Measurements from ENCODE around the gene MYH15. TPM values are rescaled to one million over a fixed set of nuclear protein-coding genes. Genes with fewer than 3 reads are reported as not detected.

The MYH15 gene
- total RNA-seq, 2 donors from 2014 or later, result 0.42 to 0.65 TPM

GRCh38 chr3:108485146-108485545 lies 25.2 kb downstream of the MYH15 start:
- DNase-seq (no peak), ATAC-seq (no peak)
- intact Hi-C loops (cut with DNase I), result loop anchor here in 1 of 2 donors (10.0 kb wide), 2 partner anchors 430 to 1250 kb away; no protein-coding TSS in a partner anchor

- no peak for DNase-seq
- no peak for ATAC-seq
- intact Hi-C loops (cut with DNase I), result loop anchor here in 1 of 2 donors (10.0 kb wide), 1 partner anchor 554 kb away; no protein-coding TSS in a partner anchor
Observed at GRCh38 chr3:108479224-108479623, 31.2 kb downstream of the MYH15 start.

- intact Hi-C loops (cut with DNase I), result loop anchor here in 1 of 2 donors (10.0 kb wide), 1 partner anchor 553 kb away; no protein-coding TSS in a partner anchor
- ATAC-seq (peak; percentile 50 to 53), DNase-seq (peak; percentile 56)
Observed at GRCh38 chr3:108477511-108478147, 32.8 kb downstream of the MYH15 start.

GRCh38 chr3:108475220-108475782 lies 35.1 kb downstream of the MYH15 start:
- ATAC-seq, result no peak
- intact Hi-C loops (cut with DNase I), result loop anchor here in 1 of 2 donors (10.0 kb wide), 1 partner anchor 550 kb away; no protein-coding TSS in a partner anchor
- DNase-seq, result no peak

GRCh38 chr3:108474581-108474980 lies 35.8 kb downstream of the MYH15 start:
- no peak for ATAC-seq
- intact Hi-C loops (cut with DNase I), result loop anchor here in 1 of 2 donors (10.0 kb wide), 1 partner anchor 550 kb away; no protein-coding TSS in a partner anchor

GRCh38 chr3:108473711-108474110 lies 36.7 kb downstream of the MYH15 start:
- ATAC-seq (no peak), DNase-seq (no peak)
- intact Hi-C loops (cut with DNase I), result loop anchor here in 1 of 2 donors (10.0 kb wide), 1 partner anchor 549 kb away; no protein-coding TSS in a partner anchor

More at GRCh38 chr3:108474581-108474980, 35.8 kb downstream of the MYH15 start:
- DNase-seq, result no peak

- peak; percentile 23 to 94 for ATAC-seq
- intact Hi-C loops (cut with DNase I), result loop anchor here in 1 of 2 donors (10.0 kb wide), 1 partner anchor 547 kb away; no protein-coding TSS in a partner anchor
Observed at GRCh38 chr3:108472001-108472591, 38.3 kb downstream of the MYH15 start.

GRCh38 chr3:108471426-108471825 lies 39.0 kb downstream of the MYH15 start:
- intact Hi-C loops (cut with DNase I), result loop anchor here in 1 of 2 donors (10.0 kb wide), 1 partner anchor 547 kb away; no protein-coding TSS in a partner anchor
- DNase-seq (no peak), ATAC-seq (no peak)

More at GRCh38 chr3:108472001-108472591, 38.3 kb downstream of the MYH15 start:
- DNase-seq, result no peak

GRCh38 chr3:108469126-108469525 lies 41.3 kb downstream of the MYH15 start:
- no peak for DNase-seq
- intact Hi-C loops (cut with DNase I), result no loop called here
- ATAC-seq, result no peak

- DNase-seq, result no peak
- no peak for ATAC-seq
- intact Hi-C loops (cut with DNase I), result no loop called here
Observed at GRCh38 chr3:108468577-108468976, 41.8 kb downstream of the MYH15 start.

GRCh38 chr3:108462899-108463298 lies 47.5 kb downstream of the MYH15 start:
- DNase-seq (no peak), ATAC-seq (peak in 1 of 2 donors; percentile 55)
- intact Hi-C loops (cut with DNase I), result no loop called here

- DNase-seq, result no peak
- peak; percentile 65 to 93 for ATAC-seq
Observed at GRCh38 chr3:108461661-108462111, 48.7 kb downstream of the MYH15 start.

GRCh38 chr3:108459225-108459624 lies 51.2 kb downstream of the MYH15 start:
- ATAC-seq (no peak), DNase-seq (no peak)
- intact Hi-C loops (cut with DNase I), result no loop called here

More at GRCh38 chr3:108461661-108462111, 48.7 kb downstream of the MYH15 start:
- intact Hi-C loops (cut with DNase I), result no loop called here

GRCh38 chr3:108455212-108455705 lies 55.1 kb downstream of the MYH15 start:
- no peak for DNase-seq
- ATAC-seq, result no peak
- intact Hi-C loops (cut with DNase I), result no loop called here

- no peak for ATAC-seq
- no peak for DNase-seq
- intact Hi-C loops (cut with DNase I), result no loop called here
Observed at GRCh38 chr3:108453565-108453964, 56.8 kb downstream of the MYH15 start.

- DNase-seq (no peak), ATAC-seq (no peak)
- intact Hi-C loops (cut with DNase I), result no loop called here
Observed at GRCh38 chr3:108450444-108450843, 60.0 kb downstream of the MYH15 start.

GRCh38 chr3:108448593-108448992 lies 61.8 kb downstream of the MYH15 start:
- DNase-seq (no peak), ATAC-seq (no peak)
- intact Hi-C loops (cut with DNase I), result no loop called here

GRCh38 chr3:108447096-108447847 lies 63.1 kb downstream of the MYH15 start:
- ATAC-seq, result no peak
- DNase-seq, result no peak
- intact Hi-C loops (cut with DNase I), result no loop called here

- DNase-seq (no peak), ATAC-seq (no peak)
- intact Hi-C loops (cut with DNase I), result no loop called here
Observed at GRCh38 chr3:108442281-108442680, 68.1 kb downstream of the MYH15 start.
